H9 (cell line): ENCODE results near the gene HSD17B7. TPM values are rescaled to one million over a fixed set of nuclear protein-coding genes. Genes with fewer than 3 reads are reported as not detected.

ENCODE experiments used
- DNase-seq: peaks from one replicate; pipeline ENCODE4 v3.0.0-alpha.2; 2017
- H2AFZ ChIP-seq: one replicate; pipeline ENCODE4 v1.6.1; 2013; ENCODE audit warnings: mild to moderate bottlenecking, low read length, control low read depth, moderate library complexity
- H2AK5ac ChIP-seq: 2 replicates; pipeline ENCODE4 v1.6.1; 2013; ENCODE audit warnings: low read length, control low read depth, mixed read lengths; ENCODE audit not compliant: insufficient read length
- H2BK120ac ChIP-seq: one replicate; pipeline ENCODE4 v1.6.1; 2013; ENCODE audit warnings: low read depth, mild to moderate bottlenecking, low read length, control low read depth, inconsistent platforms; ENCODE audit not compliant: poor library complexity, severe bottlenecking
- H2BK12ac ChIP-seq: 2 replicates; pipeline ENCODE4 v1.6.1; 2013; ENCODE audit warnings: low read length, control low read depth, mixed read lengths, low read depth; ENCODE audit not compliant: insufficient read length
- H2BK15ac ChIP-seq: 2 replicates; pipeline ENCODE4 v1.6.1; 2013; ENCODE audit warnings: low read depth, low read length, control low read depth
- H2BK20ac ChIP-seq: one replicate; pipeline ENCODE4 v1.6.1; 2013; ENCODE audit warnings: low read depth, mild to moderate bottlenecking, low read length, control low read depth, inconsistent platforms; ENCODE audit not compliant: poor library complexity, severe bottlenecking
- H2BK5ac ChIP-seq: 2 replicates; pipeline ENCODE4 v1.6.1; 2013; ENCODE audit warnings: low read length, control low read depth, mixed read lengths; ENCODE audit not compliant: insufficient read length
- H3K14ac ChIP-seq: 2 replicates; pipeline ENCODE4 v1.6.1; 2013; ENCODE audit warnings: low read length, control low read depth; ENCODE audit not compliant: insufficient read depth
- H3K18ac ChIP-seq: 2 replicates; pipeline ENCODE4 v1.6.1; 2013; ENCODE audit warnings: low read depth, mild to moderate bottlenecking, mixed read lengths, low read length, control low read depth; ENCODE audit not compliant: insufficient read length
- H3K23ac ChIP-seq: 2 replicates; pipeline ENCODE4 v1.6.1; 2013; ENCODE audit warnings: low read length, control low read depth, mixed read lengths, low read depth; ENCODE audit not compliant: insufficient read length
- H3K23me2 ChIP-seq: 2 replicates; pipeline ENCODE4 v1.6.1; 2013; ENCODE audit warnings: low read depth, mild to moderate bottlenecking, mixed read lengths, low read length, control low read depth; ENCODE audit not compliant: insufficient read length, poor library complexity, severe bottlenecking
- H3K27ac ChIP-seq: 2 replicates; pipeline ENCODE4 v1.5.1; 2013; ENCODE audit warnings: low read length, control low read depth, mixed read lengths, low read depth; ENCODE audit not compliant: insufficient read length
- H3K27me3 ChIP-seq: 2 replicates; pipeline ENCODE4 v1.6.1; 2013; ENCODE audit warnings: low read length, control low read depth, inconsistent platforms; ENCODE audit not compliant: insufficient read depth
- H3K4ac ChIP-seq: 2 replicates; pipeline ENCODE4 v1.6.1; 2013; ENCODE audit warnings: low read depth, mild to moderate bottlenecking, control low read depth, inconsistent platforms, low read length, moderate library complexity
- H3K4me1 ChIP-seq: 2 replicates; pipeline ENCODE4 v1.6.1; 2013; ENCODE audit warnings: low read length, control low read depth, inconsistent platforms; ENCODE audit not compliant: insufficient read depth
- H3K4me2 ChIP-seq: 2 replicates; pipeline ENCODE4 v1.6.1; 2013; ENCODE audit warnings: low read length, control low read depth, mixed read lengths; ENCODE audit not compliant: insufficient read length, insufficient read depth
- H3K56ac ChIP-seq: 2 replicates; pipeline ENCODE4 v1.6.1; 2013; ENCODE audit warnings: low read depth, mild to moderate bottlenecking, mixed read lengths, low read length, control low read depth; ENCODE audit not compliant: insufficient read length
- H3K79me1 ChIP-seq: 2 replicates; pipeline ENCODE4 v1.6.1; 2013; ENCODE audit warnings: low read depth, mild to moderate bottlenecking, moderate library complexity, low read length, control low read depth, inconsistent platforms; ENCODE audit not compliant: insufficient read depth, poor library complexity, severe bottlenecking
- H3K79me2 ChIP-seq: 2 replicates; pipeline ENCODE4 v1.6.1; 2013; ENCODE audit warnings: low read length, control low read depth, inconsistent platforms; ENCODE audit not compliant: insufficient read depth
- H3K9ac ChIP-seq: 2 replicates; pipeline ENCODE4 v1.6.1; 2013; ENCODE audit warnings: low read length, control low read depth, mixed read lengths; ENCODE audit not compliant: insufficient read length; ENCODE audit errors: extremely low read depth
- H3K9me3 ChIP-seq: one replicate; pipeline ENCODE4 v1.6.1; 2013; ENCODE audit warnings: low read depth, low read length, inconsistent platforms; ENCODE audit not compliant: control insufficient read depth
- H3T11ph ChIP-seq: one replicate; pipeline ENCODE4 v1.6.1; 2013; ENCODE audit warnings: mild to moderate bottlenecking, low read length, control low read depth, inconsistent platforms
- H4K20me1 ChIP-seq: one replicate; pipeline ENCODE4 v1.6.1; 2013; ENCODE audit not compliant: control insufficient read depth, insufficient read length, insufficient read depth
- H4K5ac ChIP-seq: 2 replicates; pipeline ENCODE4 v1.6.1; 2013; ENCODE audit warnings: low read depth, mild to moderate bottlenecking, mixed read lengths, low read length, control low read depth; ENCODE audit not compliant: insufficient read length
- H4K8ac ChIP-seq: replicated peaks from 2 replicates; pipeline ENCODE4 v1.6.1; 2013; ENCODE audit warnings: low read length, control low read depth, mixed read lengths, low read depth; ENCODE audit not compliant: insufficient read length
- H4K91ac ChIP-seq: 2 replicates; pipeline ENCODE4 v1.6.1; 2013; ENCODE audit warnings: low read depth, mild to moderate bottlenecking, moderate library complexity, mixed read lengths, low read length, control low read depth; ENCODE audit not compliant: insufficient read length
- H3K27ac Mint-ChIP-seq, 3 experiments: 2 replicates in 2 of 3; 3 replicates in 1 of 3; pipeline ENCODE4 v1.8.0; 2020 to 2021; ENCODE audit warnings: mixed read lengths in 3 of 3, mild to moderate bottlenecking in 1 of 3, moderate library complexity in 1 of 3
- H3K27me3 Mint-ChIP-seq: 2 replicates; pipeline ENCODE4 v1.8.0; 2021; ENCODE audit warnings: low read depth, mild to moderate bottlenecking, moderate library complexity, mixed read lengths
- H3K36me3 Mint-ChIP-seq, 3 experiments: 2 replicates in 2 of 3; 3 replicates in 1 of 3; pipeline ENCODE4 v1.8.0; 2020 to 2021; ENCODE audit warnings: low read depth in 3 of 3, mixed read lengths in 3 of 3; ENCODE audit not compliant: insufficient read depth in 1 of 3
- H3K4me1 Mint-ChIP-seq, 2 experiments: 2 replicates each; pipeline ENCODE4 v1.8.0; 2020; ENCODE audit warnings: mixed read lengths in 2 of 2
- H3K4me3 Mint-ChIP-seq, 2 experiments: 2 replicates in 1 of 2; 3 replicates in 1 of 2; pipeline ENCODE4 v1.8.0; 2020 to 2021; ENCODE audit warnings: mild to moderate bottlenecking in 2 of 2, mixed read lengths in 2 of 2, moderate library complexity in 1 of 2
- H3K9me3 Mint-ChIP-seq, 2 experiments: 2 replicates in 1 of 2; 3 replicates in 1 of 2; pipeline ENCODE4 v1.8.0; 2020; ENCODE audit warnings: mild to moderate bottlenecking in 2 of 2, mixed read lengths in 2 of 2, moderate library complexity in 1 of 2
- WGBS: extraction: QIAGEN DNeasy Blood & Tissue Kit; methylation state at CpG from one replicate; pipeline ENCODE4 v1.1.7; 2013; ENCODE audit warnings: missing lambda C conversion rate, low lambda C conversion rate, mixed read lengths; ENCODE audit not compliant: insufficient read length; ENCODE audit errors: extremely low coverage; 5-methylcytosine and 5-hydroxymethylcytosine counted together
- total RNA-seq: library from RNA; stranded (reverse); gene quantifications from 2 replicates; pipeline ENCODE4 v1.2.1, GENCODE V29; 2021
- TF ChIP-seq, protein P1 (sequence below): fragments of 200-600 bp; sonication (generic); conservative IDR thresholded peaks from 3 replicates; pipeline ENCODE4 v1.8.0; 2021; ENCODE audit warnings: antibody characterized with exemption, mild to moderate bottlenecking

The HSD17B7 gene
- total RNA-seq, 1 experiment from 2014 or later = 26.2 TPM

GRCh38 chr1:162861625-162862024 lies 71.1 kb downstream of the HSD17B7 start:
- Histone ChIP-seq H3K79me1 (no peaks in the 10 kb centered on the region), H4K8ac (no peak overlapping the region), H3K79me2 (no peaks in the 10 kb centered on the region), H2BK15ac (no peak overlapping the region), H3K27ac (no peak overlapping the region), H4K5ac (no peak overlapping the region), H4K20me1 (no peaks in the 10 kb centered on the region), H3K18ac (no peak overlapping the region), H3K4me2 (no peak overlapping the region), H3K9me3 (no peaks in the 10 kb centered on the region), H2BK5ac (no peak overlapping the region), H3T11ph (no peak overlapping the region), H3K27me3 (no peaks in the 10 kb centered on the region), H2AFZ (no peak overlapping the region), H3K56ac (no peak overlapping the region), H4K91ac (no peak overlapping the region), H2BK12ac (no peak overlapping the region), H2BK20ac (no peak overlapping the region), H2BK120ac (no peak overlapping the region), H3K23me2 (no peaks in the 10 kb centered on the region), H3K14ac (no peak overlapping the region), H3K4me1 (no peaks in the 10 kb centered on the region), H3K4ac (no peak overlapping the region), H2AK5ac (no peak overlapping the region), H3K9ac (no peak overlapping the region), H3K23ac (no peak overlapping the region)
- Mint-ChIP-seq H3K4me1 (peaks cover 0 to 8% of the 10 kb centered on the region in 2 experiments; a peak in 3 of 4 replicates), H3K9me3 (peaks cover 0 to 4% of the 10 kb centered on the region in 2 experiments; a peak in 1 of 5 replicates), H3K27me3 (no peaks in the 10 kb centered on the region), H3K36me3 (no peaks in the 10 kb centered on the region), H3K4me3 (no peak overlapping the region), H3K27ac (no peak overlapping the region)
- no CpG with 5 or more reads among the region's 5 CpGs for WGBS
- no peak for DNase-seq
- TF ChIP-seq, protein P1, sequence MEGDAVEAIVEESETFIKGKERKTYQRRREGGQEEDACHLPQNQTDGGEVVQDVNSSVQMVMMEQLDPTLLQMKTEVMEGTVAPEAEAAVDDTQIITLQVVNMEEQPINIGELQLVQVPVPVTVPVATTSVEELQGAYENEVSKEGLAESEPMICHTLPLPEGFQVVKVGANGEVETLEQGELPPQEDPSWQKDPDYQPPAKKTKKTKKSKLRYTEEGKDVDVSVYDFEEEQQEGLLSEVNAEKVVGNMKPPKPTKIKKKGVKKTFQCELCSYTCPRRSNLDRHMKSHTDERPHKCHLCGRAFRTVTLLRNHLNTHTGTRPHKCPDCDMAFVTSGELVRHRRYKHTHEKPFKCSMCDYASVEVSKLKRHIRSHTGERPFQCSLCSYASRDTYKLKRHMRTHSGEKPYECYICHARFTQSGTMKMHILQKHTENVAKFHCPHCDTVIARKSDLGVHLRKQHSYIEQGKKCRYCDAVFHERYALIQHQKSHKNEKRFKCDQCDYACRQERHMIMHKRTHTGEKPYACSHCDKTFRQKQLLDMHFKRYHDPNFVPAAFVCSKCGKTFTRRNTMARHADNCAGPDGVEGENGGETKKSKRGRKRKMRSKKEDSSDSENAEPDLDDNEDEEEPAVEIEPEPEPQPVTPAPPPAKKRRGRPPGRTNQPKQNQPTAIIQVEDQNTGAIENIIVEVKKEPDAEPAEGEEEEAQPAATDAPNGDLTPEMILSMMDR = no peak

Other genes starting within 250 kb of the HSD17B7 start
- gene UAP1, start 229.0 kb upstream of the HSD17B7 start, total RNA-seq = 25.8 and 26.9 TPM in 2 replicates
- 0.48 and 0.52 TPM in 2 replicates for gene DDR2, start 158.2 kb upstream of the HSD17B7 start, total RNA-seq
- not detected in 2 replicates for gene CCDC190, start 70.5 kb downstream of the HSD17B7 start, total RNA-seq